Fibroblast of the conjunctiva (primary cell): Measurements from ENCODE around the gene GIMAP8.
A peak's percentile ranks its signal among the peaks of the same experiment; 100 is the strongest.

Experiments used
- DNase-seq: peaks from one replicate; pipeline ENCODE4 v3.0.0-alpha.2; 2010; ENCODE audit warnings: low read depth

Gene GIMAP8

DNA sequence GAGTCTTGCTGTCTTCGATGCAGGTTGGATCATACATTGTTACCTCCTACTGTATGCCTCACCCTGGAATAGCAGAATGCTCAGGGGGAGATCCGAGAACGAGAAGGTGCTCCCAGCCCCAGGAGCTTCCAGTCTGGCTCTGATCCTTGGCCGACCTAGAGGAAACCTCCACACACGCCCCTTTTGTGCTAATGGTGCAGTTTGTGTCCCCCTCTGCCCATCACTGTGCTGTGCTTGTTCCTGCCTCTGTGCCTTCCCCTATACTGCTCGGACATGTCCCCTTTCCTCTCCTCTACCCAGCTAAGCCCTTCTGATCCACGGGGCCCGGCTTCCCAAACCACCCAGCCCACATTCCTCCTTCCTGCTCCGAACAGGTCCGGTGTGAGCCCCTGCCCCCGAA, 38.8 kb upstream of the GIMAP8 start:
- no peak for DNase-seq

DNA sequence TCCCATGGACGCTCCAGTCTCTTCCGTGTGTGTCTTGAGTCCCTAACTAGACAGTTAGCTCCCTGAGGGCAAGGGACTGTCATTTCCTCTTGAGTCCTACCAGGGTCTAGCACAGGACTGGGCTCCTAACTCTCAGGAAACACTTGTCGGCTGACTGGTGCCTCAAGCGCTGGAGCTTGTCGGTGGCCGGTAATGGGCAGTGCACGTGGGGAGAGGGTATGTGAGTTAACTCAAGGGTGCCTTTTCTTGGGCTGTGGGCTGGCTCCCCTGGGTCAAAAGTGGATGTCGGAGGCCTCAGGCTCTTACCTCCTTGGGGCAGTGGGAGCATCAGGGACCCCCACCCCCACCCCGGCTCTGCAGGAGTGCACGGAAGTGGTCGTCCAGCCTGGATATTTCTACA, 38.4 kb upstream of the GIMAP8 start:
- no peak for DNase-seq

DNA sequence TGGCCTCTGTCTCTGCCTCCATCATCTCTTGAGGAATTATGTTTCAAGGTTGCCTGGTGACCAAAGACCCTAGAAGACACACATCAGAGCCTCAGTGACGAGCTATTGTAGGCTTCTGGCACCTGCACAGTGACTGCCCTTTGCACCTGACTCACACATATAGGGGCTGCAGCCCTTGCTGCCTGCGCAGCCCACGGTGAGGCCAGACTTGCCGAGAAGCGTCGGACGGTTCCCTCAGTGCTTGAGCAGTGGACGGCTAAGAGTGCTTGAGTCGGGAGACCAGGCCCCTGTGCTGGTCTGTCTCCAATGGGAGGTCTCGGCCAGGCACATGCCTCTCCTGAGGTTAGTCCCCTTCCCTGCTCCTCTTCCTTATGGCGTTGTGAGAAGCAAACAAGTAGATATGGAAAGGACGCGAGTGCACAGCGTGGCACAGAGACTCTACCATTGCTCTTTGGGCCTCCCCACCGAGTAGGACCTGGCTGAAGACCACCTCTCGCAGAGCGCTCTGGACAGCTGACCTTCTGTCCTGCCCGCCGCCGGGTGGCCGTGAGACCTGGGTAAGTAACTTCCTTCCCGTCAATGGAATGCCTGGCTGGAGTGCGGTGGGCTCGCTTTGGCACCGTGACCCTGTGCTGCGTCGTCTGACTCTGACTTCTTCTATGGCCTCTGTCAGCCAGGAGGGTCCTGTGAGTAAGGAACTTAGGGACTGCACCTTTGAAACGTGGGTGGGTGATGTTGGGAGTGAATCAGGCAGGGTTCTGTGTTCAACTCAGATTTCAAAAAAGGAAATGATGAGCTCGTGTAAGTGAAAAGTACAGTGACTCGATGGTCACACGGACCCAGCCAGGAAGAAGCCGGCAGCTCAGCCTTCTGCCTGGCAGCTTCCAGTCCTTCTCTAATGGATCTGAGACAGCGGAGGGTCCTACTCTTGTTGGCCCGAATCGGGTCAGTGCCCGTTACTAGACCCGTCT, 37.6 kb upstream of the GIMAP8 start:
- DNase-seq: no peak

DNA sequence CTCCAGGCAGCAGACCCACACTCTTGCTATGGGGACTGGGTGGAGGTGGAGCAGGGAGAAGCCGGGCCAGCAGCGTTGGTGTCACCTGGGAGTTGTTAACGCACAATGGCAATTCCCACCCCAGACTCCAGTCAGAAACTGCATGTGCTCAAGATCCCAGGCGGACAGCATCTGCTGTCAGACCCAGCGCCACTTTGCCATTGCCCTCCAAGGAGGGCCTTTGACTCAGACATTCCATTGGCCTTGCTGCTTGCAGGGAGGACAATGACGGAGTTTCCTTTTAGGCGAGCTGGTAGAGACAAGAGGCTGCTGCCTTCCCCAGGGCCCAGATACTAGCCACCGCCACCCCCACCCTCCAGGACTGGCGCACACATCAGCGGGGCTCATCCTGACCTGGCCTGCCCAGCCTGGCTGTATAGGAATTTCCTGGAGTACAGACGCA, 36.8 kb upstream of the GIMAP8 start:
- no peak for DNase-seq

DNA sequence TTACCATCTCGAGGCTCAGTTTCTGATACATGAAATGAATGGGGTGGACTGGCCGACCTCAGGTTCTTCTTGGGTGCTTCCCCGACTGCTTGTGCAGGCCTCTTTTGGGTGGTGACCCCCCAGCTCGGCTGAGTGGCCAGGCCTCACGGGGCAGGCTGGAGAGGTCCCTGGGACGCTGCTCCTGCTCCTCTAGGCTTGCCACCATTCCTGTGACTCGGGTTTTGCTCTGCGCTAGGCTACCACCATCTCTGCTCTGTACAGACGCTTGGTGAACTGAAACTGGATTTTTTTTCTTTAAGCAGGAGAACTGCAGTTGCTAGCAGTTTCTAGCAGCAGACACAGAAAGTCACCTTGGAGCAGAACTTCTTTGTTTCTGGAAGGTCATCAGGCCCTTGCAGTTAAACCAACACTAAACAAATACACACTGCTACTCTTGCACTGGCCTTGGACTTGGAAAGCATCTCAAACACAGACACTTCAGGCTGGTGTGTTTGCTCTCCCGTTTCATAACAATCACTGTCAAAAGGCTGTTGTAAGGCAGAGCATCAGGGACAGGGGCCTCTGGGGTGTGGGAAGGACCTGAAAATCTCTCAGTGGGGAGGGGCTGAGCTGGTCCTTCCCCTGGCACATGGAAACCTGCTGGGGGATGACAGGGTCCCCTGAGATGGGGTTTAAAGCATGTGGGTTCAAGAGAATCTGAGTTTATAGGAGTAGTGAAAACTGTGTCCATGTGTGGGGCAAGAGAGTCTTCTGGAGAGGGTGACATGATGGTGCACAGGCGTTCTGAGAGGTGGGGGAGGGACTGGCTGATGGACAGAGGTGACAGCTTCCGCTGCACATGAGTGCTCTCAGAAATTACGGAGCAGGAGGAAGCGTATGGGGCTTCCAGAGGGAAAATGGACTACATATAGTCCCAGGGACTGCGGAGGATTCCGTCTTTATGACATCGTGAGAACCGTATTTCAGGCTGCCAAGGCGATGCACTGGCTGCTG, 35.0 kb upstream of the GIMAP8 start:
- no peak for DNase-seq

DNA sequence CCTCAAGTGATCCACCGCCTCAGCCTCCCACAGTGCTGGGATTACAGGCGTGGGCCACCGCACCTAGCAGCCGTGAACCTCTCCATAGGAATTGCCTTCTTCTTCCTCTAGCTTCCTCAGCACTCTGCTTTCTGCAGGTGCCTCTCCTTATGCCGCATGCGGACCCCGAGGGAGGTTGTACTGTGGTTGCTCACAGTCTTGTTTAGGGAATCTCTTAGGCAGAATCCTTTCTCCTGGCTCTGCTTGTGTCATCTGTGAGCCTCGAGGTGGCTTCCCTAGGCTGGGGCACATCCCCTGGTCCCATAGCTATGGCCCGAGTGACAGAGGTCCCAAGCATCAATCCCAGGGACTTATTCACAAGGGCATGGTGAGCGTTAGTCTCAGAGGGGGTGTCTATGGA, 33.2 kb upstream of the GIMAP8 start:
- DNase-seq: no peak

DNA sequence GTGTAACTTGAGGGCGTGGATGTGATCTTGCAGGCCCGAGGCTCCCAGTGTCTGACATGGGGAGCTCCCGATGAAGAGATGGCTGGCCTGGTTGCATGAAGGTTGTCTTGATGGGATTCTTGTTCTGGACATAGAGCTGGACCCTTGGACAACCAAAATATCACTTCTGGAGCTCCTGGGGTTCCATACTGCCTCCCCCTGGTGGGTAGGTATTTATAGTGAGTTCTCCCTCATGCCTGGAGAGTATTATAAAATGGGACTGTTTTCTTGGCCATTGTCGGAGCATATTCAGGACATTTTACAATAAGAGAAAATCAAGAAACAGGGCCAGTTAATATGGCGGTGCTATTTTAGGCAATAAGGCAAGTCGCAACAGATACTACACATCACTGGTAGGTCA, 32.6 kb upstream of the GIMAP8 start:
- no peak for DNase-seq

DNA sequence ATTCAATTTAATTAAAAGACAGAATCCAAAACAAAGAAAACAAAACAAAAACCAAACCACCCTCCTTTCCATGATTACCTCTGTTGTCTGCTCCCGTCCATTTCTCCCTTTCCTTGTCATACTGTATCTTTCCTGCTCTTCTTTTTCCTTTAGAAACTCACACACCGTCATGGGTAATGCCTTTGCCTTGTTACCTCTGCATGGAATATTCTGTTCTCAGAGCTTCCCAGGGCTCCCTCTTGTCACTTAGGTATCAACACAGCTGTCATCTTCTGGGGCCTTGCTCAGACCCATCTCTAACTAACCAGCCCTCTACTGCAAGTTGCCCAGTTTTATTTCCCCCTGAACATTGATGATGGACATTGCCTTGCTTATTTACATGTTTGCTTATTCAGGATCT, 30.2 kb upstream of the GIMAP8 start:
- no peak for DNase-seq

DNA sequence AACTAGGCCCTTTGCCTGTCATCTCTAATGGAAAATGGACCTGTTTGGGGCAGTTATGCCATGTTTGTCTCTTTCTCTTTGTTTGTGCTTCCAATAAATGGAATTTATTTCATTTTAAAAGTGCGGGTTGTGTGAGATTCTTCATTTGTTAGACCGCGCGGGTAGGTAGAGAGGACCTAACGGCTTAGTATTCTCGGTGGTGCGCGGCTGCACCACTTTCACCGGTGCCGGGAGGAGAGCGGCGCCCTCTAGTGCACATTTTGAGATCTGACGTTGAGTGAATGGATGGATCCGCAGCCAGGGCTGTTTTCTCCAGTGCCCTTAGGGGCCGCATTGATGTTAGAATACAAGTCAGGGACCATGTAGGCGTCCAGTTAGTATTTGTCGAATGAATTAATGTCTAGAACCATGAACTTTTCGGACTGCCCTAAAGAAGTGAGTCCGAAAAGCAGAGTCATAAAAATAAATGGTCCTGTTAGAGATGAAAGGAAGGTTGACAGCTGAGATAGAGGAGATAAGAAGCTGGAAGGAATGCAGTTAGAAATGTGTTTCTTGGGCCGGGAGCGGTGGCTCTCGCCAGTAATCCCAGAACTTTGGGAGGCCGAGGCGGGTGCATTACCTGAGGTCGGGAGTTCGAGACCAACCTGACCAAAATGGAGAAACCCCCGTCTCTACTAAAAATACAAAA, 29.3 kb upstream of the GIMAP8 start:
- peak; percentile 48 for DNase-seq

DNA sequence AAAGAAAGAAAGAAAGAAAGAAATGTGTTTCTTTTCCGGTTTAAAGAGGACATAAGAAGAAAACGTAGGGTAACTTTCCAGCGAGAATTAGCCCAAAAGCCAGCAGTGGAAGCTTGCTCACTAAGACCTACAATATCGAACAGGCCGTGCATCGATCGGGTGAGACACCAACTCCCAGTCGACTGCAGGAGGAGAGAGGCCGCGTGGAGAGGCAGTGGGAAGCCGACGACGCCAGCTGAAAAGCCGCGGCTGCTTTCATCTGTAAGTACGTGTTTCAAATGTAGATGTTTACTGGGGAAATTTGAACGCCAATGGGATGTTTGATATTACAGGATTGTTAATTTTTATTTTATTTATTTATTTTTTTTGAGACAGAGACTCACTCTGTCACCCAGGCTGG, 28.6 kb upstream of the GIMAP8 start:
- DNase-seq: no peak

DNA sequence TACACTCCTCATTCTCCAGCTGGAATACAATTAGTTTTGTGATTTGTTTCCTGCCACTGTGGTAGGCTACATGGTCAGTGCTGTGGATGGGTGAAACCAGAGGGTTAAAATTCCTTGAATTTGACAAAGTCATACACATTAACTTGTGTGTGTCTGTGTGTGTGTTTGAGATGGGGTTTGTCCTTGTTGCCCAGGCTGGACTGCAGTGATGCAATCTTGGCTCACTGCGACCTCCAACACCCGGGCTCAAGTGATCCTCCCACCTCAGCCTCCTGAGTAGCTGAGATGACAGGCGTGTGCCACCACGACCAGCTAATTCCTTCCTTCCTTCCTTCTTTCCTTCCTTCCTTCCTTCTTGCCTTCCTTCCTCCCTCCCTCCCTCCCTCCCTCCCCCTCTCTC, 24.8 kb upstream of the GIMAP8 start:
- DNase-seq: no peak

DNA sequence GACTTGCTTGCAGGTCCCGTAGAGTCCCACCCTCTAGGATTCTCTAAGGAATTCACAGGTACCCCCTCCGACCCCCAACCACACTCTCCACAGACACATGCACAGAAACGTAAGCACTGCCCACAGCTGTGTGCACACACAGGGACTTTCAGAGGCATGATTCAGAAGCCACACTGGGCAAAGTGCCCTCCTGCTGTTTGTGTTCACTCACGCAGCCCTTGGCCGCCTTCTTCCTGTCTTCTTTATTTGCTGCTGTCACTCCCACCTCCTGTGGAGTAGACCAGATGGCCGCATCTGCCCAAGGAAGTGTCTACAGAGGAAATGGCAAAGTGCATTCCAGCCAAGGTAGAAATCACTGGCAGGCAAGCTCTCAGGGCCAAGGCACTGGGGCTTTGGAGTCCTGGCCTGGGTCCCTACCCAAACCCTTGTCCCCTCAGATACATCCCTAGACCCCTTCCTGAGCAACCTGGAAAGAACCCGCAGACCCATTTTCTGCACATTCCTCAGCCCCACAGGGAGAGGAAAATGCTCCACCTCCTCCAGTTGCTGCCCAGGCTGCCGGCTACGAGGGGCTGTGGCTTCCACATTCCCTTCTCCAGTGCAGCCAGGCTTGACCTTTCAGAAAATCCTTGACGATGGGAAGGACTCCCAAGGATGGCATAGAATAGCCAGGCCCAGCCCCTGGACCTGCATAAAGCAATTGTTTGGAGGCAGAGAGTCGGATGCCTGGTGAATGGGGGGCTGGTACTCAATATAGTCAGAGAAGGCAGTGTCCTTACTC, 21.6 kb upstream of the GIMAP8 start:
- no peak for DNase-seq

DNA sequence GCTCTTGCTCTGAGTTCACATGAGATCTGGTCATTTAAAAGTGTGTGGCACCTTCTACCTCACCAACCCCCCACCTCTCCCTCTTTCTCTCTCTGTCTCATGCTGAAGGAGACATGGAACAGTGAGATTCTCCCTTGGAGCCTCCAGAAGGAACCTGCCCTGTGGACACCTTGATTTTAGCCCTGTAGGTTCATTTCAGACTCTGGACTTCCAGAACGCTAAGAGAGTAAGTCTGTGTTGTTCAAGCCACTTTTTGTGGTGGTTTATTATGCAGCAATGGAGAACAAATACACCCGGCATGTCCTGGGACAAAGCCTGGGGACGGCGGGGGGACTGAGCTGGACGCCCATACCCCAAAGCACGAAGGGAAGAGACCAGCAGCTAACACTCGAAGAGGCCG, 20.7 kb upstream of the GIMAP8 start:
- no peak for DNase-seq

DNA sequence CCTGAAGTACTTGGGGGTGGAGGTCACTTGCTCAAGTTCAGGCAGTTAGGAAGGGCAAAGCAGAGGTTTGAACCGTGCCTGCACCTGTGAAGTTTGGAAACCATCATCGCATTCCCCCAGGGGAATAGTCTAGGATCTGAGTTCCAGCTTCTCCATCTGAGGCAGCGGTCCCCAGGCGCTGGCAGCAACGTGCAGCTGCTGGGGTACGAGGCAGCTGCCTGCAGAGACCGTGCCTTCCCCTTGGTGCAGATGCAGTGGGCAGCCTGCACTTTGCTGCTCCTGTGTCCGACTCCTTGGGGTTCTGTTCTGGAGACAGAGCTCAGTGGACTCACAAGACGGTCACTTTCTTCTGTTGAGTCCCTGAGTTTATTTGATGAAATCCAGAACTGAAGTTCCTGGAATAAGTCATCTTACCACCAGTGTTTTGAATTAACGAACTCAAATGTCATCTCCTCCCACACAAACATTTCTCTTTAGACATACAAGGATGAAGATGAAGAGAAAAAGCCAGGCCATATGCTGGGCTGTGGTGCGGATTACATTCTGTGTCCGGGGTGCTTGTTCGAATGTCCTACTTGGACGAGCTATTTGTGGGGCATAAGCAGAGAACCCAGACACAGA, 19.9 kb upstream of the GIMAP8 start:
- no peak for DNase-seq

DNA sequence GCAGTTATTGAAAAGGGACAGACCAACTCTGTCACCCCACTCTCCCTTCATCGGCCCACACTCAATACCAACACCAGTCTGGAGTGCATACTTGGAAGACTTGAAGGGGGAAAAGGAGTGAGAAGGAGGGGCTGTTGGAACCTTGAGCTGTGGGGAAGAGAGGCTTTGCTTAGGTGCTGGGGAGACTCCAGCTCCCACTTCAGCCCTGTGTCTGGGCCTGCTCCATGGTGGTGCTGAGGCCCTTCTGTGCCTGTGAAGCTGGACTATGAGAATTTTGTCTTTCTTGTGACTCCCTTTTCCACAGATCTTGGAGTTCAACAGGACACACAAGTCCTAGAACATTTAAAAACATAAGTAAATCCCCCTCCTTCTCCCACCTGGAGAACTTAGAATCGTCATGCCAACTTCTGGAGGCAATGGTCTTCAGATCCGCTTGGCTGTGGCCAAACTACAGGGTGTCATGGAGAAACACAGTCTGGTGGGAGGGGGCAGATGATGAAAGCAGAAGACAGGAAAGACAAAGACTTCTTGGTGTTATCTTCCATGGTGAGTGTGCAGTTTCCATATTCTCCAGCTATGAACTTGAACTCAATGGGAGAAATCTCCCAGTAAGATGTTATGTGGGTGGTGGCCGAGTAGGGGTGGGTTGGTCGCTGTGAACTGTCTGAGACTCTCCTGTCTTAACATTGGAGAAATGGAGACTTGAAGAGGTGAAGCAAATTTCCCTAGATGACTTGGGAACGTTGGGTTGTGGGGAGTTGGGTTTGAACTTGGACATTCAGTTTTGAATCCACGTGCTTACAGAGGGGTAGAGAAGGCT, 18.4 kb upstream of the GIMAP8 start:
- DNase-seq: no peak

DNA sequence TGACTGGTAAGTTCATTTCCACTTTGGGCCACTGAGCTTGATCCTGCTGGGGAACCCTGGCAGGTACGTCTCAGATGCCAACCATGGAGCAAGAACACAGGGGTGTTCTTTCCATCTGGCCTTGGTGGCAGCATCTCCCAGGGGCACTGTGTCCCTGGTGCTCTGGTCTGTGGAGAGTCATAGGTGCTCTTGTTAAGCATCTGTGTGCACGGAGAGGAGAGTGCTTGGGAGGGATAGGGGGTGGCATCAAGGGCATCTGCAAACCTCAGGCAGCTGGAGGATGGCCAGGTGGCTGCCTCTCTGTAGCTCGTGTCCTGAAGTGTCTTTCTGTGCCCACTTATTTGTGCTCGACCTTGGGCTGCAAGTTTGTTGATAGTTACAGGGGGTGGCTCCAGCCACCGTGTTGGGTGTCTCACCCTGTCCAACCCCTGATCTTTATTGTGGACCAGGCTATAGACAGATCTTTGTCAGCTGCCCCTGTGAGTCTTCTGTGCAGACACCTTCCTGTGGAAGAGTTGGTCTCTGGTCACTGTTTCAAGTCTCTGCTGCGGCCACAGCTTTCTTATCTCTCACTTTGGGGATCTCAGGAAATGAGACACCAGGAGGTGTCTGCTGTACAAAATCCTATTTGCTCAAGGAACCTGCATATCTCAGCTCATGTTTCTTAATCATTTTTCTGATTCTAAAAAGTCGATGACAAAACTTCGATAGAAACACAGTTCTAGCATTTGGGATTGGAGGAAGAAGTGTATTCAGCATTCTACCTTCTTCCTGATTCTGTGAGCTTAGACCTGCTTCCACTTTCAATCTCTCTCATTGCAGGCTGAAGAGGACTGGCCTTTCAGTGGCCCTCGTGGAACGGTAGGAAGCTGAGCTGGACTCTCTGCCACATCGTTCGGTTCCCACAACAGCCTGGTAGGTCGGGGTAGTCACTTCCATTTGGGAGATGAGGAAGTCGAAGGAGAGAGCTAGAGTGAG, 17.2 kb upstream of the GIMAP8 start:
- no peak for DNase-seq

DNA sequence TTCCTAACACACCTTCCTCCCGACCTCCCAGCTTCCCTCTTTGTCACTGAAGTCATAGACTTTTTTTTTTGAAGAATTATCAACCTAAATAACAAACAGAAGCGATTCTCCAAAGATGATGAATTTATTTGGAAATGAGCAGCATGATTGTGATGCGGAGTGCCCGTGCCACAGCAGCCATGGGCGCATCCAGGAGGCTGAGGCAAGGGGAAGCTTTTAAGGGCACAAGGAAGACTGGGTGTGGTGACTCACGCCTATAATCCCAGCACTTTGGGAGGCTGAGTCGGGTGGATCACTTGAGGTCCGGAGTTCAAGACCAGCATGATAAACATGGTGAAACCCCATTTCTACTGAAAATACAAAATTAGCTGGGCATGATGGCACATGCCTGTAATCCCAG, 16.2 kb upstream of the GIMAP8 start:
- DNase-seq: no peak

DNA sequence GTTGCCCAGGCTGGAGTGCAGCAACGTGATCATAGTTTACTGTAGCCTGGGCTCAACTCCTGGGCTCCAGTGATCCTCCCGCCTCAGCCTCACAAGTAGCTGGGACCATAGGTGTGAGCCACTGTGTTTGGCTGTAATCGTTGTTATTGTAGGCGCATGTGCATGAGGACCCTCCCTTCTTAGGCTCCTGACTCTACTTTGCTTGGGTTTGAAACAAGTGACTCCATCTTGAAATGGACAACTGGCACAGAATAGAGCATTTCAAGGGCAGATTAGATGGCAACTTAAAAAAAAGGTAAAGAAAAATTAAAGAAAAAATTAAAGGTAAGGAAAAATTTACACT, 15.4 kb upstream of the GIMAP8 start:
- no peak for DNase-seq
